Measurements from ENCODE around the gene MMD.

The MMD gene

DNA sequence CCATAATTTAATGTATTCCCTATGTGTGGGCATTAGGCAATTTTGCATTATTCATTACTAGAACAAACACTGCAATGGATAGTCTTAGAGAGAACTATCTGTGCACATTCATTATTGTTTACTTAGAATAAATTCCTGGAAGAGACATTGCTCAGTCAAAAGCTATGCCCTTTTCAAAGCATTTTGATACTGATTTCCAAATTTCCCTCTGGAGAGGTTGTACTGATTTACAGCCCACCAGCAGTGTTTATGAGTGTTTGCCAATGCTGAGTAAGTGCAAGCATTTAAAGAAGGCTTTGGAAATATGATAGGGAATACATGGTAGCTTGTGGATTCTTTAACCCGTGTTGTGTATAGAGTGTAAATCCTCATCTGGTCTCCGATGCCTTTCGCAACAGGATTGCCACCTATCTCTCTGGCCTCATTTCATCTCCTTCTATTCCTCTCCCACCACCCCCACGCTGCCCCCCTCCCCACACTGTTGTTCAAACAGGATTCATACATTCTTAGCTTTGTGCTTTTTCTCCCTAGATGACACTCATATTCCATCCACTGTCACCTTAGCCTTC is 33.4 kb upstream of the MMD start:
- no peaks in the 10 kb centered on the region for H3F3A ChIP-seq (ENCODE audit: insufficient read depth, low read length)
- H3K4me2 ChIP-seq (ENCODE audit: low read length), result no peak overlapping the region
- no peak overlapping the region for H3K4me3 ChIP-seq (ENCODE audit: low read depth, low read length, poor library complexity, severe bottlenecking)
- H3K79me2 ChIP-seq (ENCODE audit: insufficient read depth, low read length), result no peaks in the 10 kb centered on the region
- H3K27me3 ChIP-seq (ENCODE audit: insufficient read depth, low read length), result no peaks in the 10 kb centered on the region
- H3K36me3 ChIP-seq (ENCODE audit: insufficient read depth, low read length), result no peaks in the 10 kb centered on the region
- no peaks in the 10 kb centered on the region for H3K9me3 ChIP-seq (ENCODE audit: low read length)
- peaks cover 3% of the 10 kb centered on the region for H3K4me1 ChIP-seq (ENCODE audit: insufficient read depth, low read length, severe bottlenecking)
- H2AFZ ChIP-seq (ENCODE audit: low read length), result no peak overlapping the region
- no peak overlapping the region for H3K27ac ChIP-seq (ENCODE audit: low read depth, low read length, poor library complexity, severe bottlenecking)
- H3K9me2 ChIP-seq (ENCODE audit: low read depth, low read length), result no peaks in the 10 kb centered on the region
- no peak overlapping the region for H3K9ac ChIP-seq (ENCODE audit: low read length)
- no peak for TF ChIP-seq EZH2 (IDR thresholded peaks at IDR 0.05; ENCODE audit: borderline replicate concordance, low read length)
- TF ChIP-seq, protein P1, sequence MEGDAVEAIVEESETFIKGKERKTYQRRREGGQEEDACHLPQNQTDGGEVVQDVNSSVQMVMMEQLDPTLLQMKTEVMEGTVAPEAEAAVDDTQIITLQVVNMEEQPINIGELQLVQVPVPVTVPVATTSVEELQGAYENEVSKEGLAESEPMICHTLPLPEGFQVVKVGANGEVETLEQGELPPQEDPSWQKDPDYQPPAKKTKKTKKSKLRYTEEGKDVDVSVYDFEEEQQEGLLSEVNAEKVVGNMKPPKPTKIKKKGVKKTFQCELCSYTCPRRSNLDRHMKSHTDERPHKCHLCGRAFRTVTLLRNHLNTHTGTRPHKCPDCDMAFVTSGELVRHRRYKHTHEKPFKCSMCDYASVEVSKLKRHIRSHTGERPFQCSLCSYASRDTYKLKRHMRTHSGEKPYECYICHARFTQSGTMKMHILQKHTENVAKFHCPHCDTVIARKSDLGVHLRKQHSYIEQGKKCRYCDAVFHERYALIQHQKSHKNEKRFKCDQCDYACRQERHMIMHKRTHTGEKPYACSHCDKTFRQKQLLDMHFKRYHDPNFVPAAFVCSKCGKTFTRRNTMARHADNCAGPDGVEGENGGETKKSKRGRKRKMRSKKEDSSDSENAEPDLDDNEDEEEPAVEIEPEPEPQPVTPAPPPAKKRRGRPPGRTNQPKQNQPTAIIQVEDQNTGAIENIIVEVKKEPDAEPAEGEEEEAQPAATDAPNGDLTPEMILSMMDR (IDR thresholded peaks at IDR 0.05; ENCODE audit: low read length), result no peak
- no peaks in the 10 kb centered on the region for H4K20me1 ChIP-seq (ENCODE audit: insufficient read depth, low read length)

DNA sequence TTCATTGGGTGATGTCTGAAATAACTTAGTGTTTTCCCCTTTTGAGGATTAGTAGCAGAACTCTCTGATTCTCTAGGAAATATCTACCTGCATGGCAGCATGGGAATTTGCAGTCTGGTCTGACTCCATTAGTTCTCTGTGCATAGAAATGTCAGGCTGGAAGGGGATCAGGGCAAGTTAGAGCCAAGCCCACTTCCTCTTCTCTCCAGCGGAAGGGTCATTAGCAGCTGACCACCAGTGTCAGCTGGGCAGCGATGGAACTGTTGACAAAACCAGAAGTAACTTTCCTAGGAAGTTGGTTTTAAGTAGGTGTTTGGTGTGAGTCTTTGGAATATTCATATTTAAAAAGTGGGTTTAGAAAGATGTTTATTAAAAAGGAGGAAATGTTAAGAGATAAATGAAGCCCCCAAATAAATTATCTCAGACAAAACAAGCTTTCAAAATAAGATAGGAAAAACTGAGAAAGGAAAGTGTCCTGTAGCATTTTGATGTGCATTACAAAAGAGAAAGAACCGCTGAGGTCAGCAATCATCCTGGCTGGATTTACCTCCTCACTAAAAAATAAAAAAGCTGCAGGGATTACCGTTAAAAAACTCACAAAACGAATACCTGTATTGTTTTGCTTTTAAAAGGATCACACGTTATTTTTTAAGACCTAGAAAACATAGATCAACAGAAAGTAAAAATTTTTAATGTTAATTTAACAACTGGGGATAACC is 32.4 kb upstream of the MMD start:
- no peaks in the 10 kb centered on the region for H3K9me2 ChIP-seq (ENCODE audit: low read depth, low read length)
- H2AFZ ChIP-seq (ENCODE audit: low read length), result no peak overlapping the region
- H3K4me1 ChIP-seq (ENCODE audit: insufficient read depth, low read length, severe bottlenecking), result peaks cover 3% of the 10 kb centered on the region
- no peak overlapping the region for H3K4me2 ChIP-seq (ENCODE audit: low read length)
- H3F3A ChIP-seq (ENCODE audit: insufficient read depth, low read length), result no peaks in the 10 kb centered on the region
- no peak overlapping the region for H3K9ac ChIP-seq (ENCODE audit: low read length)
- no peak for TF ChIP-seq EZH2 (IDR thresholded peaks at IDR 0.05; ENCODE audit: borderline replicate concordance, low read length)
- TF ChIP-seq, protein P1 (IDR thresholded peaks at IDR 0.05; ENCODE audit: low read length), result no peak
- H3K79me2 ChIP-seq (ENCODE audit: insufficient read depth, low read length), result no peaks in the 10 kb centered on the region
- no peaks in the 10 kb centered on the region for H3K9me3 ChIP-seq (ENCODE audit: low read length)
- H4K20me1 ChIP-seq (ENCODE audit: insufficient read depth, low read length), result no peaks in the 10 kb centered on the region
- H3K27me3 ChIP-seq (ENCODE audit: insufficient read depth, low read length), result no peaks in the 10 kb centered on the region
- no peak overlapping the region for H3K4me3 ChIP-seq (ENCODE audit: low read depth, low read length, poor library complexity, severe bottlenecking)
- H3K27ac ChIP-seq (ENCODE audit: low read depth, low read length, poor library complexity, severe bottlenecking), result no peak overlapping the region
- H3K36me3 ChIP-seq (ENCODE audit: insufficient read depth, low read length), result no peaks in the 10 kb centered on the region

DNA sequence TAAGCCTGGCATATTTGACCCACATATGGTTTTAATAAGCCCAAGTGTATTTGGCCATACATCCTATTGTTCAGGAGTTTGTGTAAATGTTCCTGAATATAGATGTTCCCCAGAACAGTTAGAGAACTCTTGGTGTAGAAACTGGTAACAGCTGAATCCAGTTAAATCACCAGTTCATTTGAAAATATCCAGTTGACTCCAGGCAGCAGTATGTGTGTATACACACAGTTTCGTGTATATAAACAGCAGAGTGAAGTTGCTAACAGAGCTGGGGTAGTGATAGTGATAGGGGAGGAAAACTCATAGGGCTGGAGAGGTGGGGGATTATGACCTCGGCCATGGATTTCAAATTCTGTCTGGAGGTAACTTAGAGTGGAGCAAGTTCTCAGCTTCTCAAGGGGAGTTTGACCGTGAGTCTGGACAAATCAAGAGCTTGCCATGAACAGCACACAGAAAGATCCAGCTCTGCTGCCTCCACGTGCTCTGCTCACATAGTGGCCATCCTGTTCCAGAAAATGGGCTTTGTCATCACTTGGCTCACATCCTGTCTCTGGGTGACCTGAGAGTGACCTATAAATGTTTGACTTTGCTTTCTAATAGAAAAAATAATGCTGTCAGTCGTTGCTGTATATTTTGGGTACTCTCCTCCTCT is 30.6 kb upstream of the MMD start:
- H3K9ac ChIP-seq (ENCODE audit: low read length), result no peak overlapping the region
- H3K4me2 ChIP-seq (ENCODE audit: low read length), result no peak overlapping the region
- H3K36me3 ChIP-seq (ENCODE audit: insufficient read depth, low read length), result no peaks in the 10 kb centered on the region
- no peaks in the 10 kb centered on the region for H3F3A ChIP-seq (ENCODE audit: insufficient read depth, low read length)
- H3K9me3 ChIP-seq (ENCODE audit: low read length), result no peaks in the 10 kb centered on the region
- H2AFZ ChIP-seq (ENCODE audit: low read length), result no peak overlapping the region
- TF ChIP-seq, protein P1 (IDR thresholded peaks at IDR 0.05; ENCODE audit: low read length), result no peak
- no peak for TF ChIP-seq EZH2 (IDR thresholded peaks at IDR 0.05; ENCODE audit: borderline replicate concordance, low read length)
- no peaks in the 10 kb centered on the region for H3K79me2 ChIP-seq (ENCODE audit: insufficient read depth, low read length)
- no peaks in the 10 kb centered on the region for H3K9me2 ChIP-seq (ENCODE audit: low read depth, low read length)
- H3K4me1 ChIP-seq (ENCODE audit: insufficient read depth, low read length, severe bottlenecking), result no peaks in the 10 kb centered on the region
- no peak overlapping the region for H3K27ac ChIP-seq (ENCODE audit: low read depth, low read length, poor library complexity, severe bottlenecking)
- H3K4me3 ChIP-seq (ENCODE audit: low read depth, low read length, poor library complexity, severe bottlenecking), result no peak overlapping the region
- no peaks in the 10 kb centered on the region for H4K20me1 ChIP-seq (ENCODE audit: insufficient read depth, low read length)
- H3K27me3 ChIP-seq (ENCODE audit: insufficient read depth, low read length), result no peaks in the 10 kb centered on the region
